GM19395 (cell line): Measurements from ENCODE around the gene C22orf31.

ENCODE experiments used
- ATAC-seq: cut with Tn5 transposase; IDR thresholded peaks from one replicate; pipeline ENCODE4 v1.9.1; 2021; ENCODE audit warnings: mild to moderate bottlenecking, moderate library complexity; ENCODE audit not compliant: unreplicated experiment

Gene C22orf31

DNA sequence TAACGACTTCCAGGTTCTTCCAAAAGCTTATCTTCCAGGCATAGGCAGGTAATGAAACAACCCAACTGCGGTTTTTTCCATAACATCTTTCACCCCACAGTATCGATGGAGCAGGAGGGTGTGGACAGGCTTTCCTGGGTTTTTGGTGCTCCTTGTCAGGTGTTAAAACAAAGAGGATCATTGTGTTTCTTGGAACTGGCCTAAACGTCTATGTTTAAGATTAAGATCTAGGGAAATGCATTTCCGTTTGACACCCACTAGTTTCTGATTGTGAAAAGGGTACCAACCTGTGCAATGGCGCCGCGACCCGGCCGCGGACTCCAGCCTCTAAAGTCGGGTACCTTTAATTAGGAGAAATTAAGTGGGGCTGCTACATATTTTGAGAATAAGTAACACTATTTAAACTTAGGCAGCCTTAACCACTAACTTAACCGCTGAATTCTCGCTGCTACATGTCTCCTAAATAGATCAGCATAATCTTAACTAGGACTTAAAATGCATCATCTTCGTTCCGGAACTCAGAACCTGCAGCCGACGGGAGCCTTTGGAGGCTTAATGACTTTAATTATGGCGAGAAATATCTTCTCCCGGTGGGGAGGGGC, 31.5 kb downstream of the C22orf31 start:
- no peak for ATAC-seq

DNA sequence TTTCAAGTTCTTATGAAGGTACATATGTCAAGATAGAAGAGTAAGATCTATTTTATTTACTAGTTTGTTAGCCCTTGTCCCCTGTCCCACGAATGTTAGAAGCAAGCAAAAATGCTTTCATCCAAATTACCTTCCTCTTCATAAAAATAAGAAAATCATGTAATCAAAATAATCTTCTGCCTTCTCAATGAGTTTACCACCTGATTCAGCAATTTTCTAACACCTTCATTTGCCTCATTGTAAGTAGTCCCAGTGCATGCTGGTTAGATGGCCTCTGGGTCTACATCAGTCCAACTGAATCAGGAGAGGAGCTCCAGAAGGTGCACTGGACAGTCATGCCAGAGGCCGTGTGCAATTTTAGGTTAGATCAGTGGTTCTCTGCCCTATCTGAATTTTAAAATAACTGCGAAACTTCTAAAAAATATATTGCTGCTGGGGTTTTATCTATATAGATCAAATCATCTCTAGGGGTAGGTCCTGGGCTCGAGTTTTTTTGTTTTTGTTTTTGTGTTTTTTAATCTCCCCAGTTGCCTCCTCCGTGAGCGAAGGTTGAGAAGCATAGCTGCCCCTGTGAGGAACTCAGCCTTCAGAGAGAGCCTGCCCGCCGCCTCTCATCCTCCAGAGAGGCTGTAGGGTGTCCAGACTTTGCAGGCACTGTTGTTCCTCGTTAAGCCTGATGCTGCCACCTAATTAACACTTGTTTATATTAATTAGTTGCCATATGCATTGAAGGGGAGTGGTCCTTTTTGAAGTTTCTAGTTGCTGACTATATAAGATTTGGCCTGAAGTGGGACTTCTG, 32.2 kb downstream of the C22orf31 start:
- no peak for ATAC-seq

- no peak for ATAC-seq
Measured at GRCh38 chr22:29028468-29028867, 33.2 kb downstream of the C22orf31 start.

DNA sequence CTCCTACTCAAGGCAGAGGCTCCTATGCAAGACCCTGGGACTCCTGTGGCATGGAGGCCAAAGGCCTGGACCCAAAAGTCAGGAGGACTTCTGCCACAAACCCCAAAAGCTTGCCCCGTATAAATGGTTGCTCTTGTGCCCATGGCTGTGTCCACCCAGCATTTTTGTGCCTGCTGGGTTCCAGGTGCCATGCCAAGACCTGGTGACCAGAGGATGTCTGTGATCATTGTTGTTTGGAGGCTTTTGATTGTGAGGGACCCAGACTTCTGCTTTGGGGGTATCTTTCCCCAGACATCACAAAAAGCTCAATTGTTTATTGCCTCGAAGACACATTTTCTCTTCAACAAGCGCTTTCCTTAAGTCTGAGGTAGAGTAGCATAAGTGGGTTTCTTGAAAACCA, 35.1 kb downstream of the C22orf31 start:
- ATAC-seq, result no peak

DNA sequence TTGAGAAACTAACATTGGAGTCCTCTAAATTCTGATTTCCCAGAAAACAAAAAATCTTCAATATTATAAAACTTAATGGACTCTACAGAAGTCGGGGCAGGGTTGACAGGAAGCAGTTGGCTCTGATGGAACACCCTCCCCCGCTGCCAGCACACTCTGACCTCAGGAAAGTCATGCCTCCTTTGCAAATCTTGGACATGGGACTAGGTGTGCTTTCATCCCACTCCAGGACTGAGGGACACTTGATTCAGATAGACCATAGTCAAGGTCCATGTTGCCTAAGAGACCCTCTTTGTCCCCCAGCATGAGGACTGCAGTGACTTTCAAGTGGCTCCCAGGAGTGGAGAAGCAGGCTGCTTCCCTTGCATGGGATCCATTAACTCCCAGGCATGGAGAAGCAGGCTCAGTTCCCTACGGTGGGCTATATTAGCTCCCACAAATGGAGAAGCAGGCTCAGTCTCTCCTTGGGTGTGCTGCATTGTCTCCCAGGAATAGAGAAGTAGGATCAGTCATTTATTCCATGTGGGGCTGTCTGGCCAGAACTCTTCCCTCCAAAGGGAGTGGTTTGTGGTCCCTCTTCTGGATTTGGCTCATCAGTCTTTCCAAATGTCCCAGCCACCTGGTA, 38.3 kb downstream of the C22orf31 start:
- ATAC-seq, result no peak

- no peak for ATAC-seq
Measured at GRCh38 chr22:29022101-29022817, 39.4 kb downstream of the C22orf31 start.

DNA sequence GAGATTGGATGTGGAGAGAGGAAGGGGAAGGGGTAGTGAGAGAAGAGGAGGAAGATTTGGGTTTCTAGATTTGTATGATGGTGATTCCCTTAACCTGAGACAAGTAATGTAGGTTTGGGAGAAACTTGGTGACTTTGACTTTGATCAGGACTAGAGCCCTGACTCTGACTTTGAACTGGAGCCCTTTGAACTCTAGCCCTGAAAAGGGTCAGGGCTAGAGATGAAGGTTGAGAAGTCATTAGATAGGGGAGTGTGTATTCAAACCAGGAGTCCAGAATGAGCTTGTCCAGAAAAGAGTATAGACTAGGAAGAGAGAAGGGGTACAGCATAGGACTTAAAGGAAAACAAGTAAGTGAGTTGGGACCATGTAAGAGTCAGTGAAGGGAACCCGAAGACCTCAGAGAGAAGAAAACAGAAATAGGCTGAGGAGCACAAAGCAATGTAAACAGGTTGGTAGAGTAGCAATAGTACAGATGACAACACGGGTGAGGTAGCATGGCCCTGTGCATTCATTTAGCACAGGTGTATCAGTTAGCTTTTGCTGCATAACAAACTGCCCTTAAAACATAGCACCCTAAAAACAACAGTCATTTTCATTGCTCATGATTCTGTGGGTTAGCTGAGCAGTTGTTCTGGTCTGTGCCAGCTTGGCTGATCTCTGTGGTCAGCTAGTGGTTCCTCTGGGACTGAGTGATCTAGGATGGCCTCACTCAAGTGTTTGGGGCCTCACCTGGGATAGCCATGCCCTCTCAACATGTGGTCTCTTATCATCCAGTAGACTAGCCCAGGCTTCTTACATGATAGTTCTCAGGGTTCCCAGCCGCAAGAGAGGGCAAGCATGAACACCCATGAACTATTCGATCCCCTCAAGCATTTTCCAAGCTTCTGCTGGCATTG, 43.1 kb downstream of the C22orf31 start:
- ATAC-seq, result no peak

DNA sequence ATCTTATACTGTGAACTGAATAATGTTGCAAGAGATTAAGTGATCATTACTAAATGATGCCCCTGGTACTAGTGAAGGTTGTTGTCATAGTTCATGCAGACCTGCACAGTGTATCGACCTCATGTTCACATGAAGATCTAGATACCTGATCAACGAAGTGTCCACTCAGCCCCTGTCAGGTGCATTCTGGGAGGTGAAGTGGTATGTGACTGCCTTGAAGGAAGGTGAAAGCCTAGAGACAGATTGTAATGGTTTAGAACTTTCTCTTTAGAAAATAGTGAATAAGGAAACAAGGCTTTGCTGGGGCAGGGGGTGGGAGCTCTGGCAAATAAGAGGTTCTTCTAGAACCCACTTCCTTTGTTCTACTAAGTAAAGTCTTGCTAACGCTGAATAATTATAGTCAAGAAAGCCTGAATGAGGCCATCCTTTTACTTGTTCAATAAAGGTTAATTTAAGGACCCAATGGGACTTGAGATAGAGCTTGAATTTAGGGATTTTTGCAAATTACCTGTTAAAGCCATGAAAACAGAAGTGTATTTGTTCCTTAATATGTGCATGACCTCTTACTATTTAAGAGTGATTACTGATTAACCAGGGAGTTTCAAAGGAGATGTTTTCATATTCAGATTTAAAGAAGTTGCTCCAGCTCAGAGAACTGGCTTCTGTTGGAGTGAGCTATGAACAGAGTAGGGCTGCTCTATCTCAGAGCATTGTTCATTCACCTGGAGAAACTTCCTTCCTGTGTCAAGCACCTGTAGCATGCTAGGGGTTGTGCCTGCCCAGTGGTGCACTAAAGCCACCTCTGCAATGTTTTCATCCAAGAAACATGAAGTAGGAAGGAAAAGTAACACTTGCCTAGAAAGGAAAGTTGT, 45.3 kb downstream of the C22orf31 start:
- no peak for ATAC-seq

- ATAC-seq, result no peak
Measured at GRCh38 chr22:29014773-29015172, 46.9 kb downstream of the C22orf31 start.

DNA sequence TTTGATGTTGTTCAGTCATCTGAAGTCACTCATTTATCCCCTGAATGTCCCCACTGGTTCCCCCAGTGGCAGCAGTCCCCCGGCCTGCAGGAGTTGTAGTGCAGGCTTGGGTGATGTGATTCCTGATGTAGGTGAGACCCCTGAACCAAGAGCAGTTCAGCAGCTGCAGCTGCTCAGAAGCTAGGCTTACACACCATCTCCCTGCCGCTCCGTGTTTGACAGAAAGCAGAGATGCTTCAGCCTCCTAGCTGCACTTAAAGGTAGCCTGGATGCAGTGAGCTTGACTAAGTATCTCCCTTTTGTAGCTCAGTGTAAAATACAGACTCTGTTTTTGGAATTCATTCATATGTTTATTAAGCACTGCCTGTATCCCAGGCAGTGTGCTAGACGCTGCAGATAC, 47.3 kb downstream of the C22orf31 start:
- ATAC-seq, result no peak

- ATAC-seq, result no peak
Measured at GRCh38 chr22:29012952-29013351, 48.7 kb downstream of the C22orf31 start.

DNA sequence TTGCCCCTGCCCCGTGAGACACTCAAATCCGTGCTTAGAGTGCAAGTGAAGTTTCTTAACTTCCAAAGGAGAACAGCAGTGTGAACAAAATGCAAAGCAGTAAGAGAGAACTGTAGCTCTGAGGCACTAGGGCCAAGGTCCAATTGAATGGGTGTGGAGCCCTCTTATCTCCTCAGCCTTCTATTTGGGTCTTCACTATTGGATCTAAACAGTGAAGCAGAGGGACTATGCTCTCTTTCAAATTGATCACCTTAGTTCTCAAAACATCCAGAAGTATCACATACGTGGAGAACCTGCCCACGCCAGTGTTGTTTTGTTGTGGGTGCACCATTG, 49.6 kb downstream of the C22orf31 start:
- no peak for ATAC-seq

GRCh38 chr22:29011240-29012100, 50.2 kb downstream of the C22orf31 start:
- ATAC-seq, result no peak

DNA sequence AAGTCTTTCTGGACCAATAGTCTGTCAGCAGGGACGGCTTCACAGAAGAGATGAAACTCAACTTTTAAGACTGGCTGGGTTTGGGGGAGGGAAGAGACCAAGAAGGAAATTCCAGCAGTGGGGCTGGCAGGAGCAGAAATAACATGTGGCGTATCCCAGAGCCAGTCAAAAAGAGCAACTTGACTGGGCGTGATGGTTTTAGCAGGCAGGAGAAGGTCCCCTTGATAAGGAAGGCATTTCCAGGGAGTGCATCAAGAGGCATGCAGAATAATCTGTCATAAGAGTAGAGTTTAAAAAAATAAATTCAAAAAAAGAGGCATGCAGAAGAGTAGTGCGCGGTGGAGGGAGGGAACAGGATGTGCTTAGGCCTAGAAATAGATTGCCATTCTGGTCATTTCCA, 52.5 kb downstream of the C22orf31 start:
- ATAC-seq, result no peak
